PFSK-1 (cell line): ENCODE data around the gene PTPRN2.

ENCODE experiments used
- FOXP2 ChIP-seq: optimal IDR thresholded peaks from 2 replicates; pipeline ENCODE3; 2011; ENCODE audit warnings: borderline replicate concordance, control low read depth, inconsistent platforms; ENCODE audit not compliant: insufficient read depth; ENCODE audit errors: extremely low read length, extremely low read depth
- POLR2AphosphoS5 ChIP-seq: IDR thresholded peaks from 2 replicates; pipeline ENCODE4 v1.6.1; 2012; ENCODE audit warnings: low read depth, mild to moderate bottlenecking, control low read depth, low read length, moderate library complexity
- REST ChIP-seq, 2 experiments: IDR thresholded peaks; 2 replicates each; pipeline versions ENCODE4 v1.6.1 to v1.8.0; 2011 to 2012; ENCODE audit warnings: low read depth in 2 of 2, low read length in 2 of 2, control low read depth in 1 of 2, inconsistent platforms in 1 of 2, mild to moderate bottlenecking in 1 of 2, moderate library complexity in 1 of 2; ENCODE audit not compliant: insufficient read depth in 1 of 2
- SIN3A ChIP-seq: IDR thresholded peaks from 2 replicates; pipeline ENCODE4 v1.6.1; 2012; ENCODE audit warnings: mild to moderate bottlenecking, low read length, moderate library complexity, borderline replicate concordance; ENCODE audit not compliant: insufficient read depth
- TAF1 ChIP-seq: IDR thresholded peaks from 2 replicates; pipeline ENCODE4 v1.6.1; 2012; ENCODE audit warnings: low read length, control low read depth, borderline replicate concordance; ENCODE audit not compliant: insufficient read depth

Gene PTPRN2

GRCh38 chr7:157825325-157825724, 762.3 kb downstream of the PTPRN2 start:
- no peak for TF ChIP-seq POLR2AphosphoS5
- no peak for TF ChIP-seq SIN3A
- no peak for TF ChIP-seq TAF1
- TF ChIP-seq REST (IDR thresholded peaks at IDR 0.05; ENCODE audit: insufficient read depth in 1 of 2, low read depth in 2 of 2, low read length in 2 of 2): no peak
- TF ChIP-seq FOXP2: no peak

DNA sequence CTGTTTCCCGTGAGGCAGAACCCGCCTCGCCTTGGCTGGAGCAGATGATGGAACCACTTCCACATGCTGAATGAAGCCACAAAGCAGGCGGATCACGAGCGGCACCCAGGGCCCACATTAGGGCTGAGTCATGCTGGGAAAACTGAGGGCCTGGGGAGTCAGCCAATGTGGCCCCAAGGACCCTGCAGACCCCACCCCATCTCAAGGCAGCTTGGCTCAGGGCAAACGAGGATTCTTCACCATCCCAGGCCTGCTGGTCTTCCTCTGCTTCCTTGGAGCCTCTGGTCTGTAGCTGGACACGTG, 762.9 kb downstream of the PTPRN2 start:
- no peak for TF ChIP-seq FOXP2
- no peak for TF ChIP-seq SIN3A
- TF ChIP-seq POLR2AphosphoS5: no peak
- TF ChIP-seq TAF1: no peak
- TF ChIP-seq REST (IDR thresholded peaks at IDR 0.05; ENCODE audit: insufficient read depth in 1 of 2, low read depth in 2 of 2, low read length in 2 of 2): no peak

- TF ChIP-seq FOXP2 (no peak), TAF1 (no peak), POLR2AphosphoS5 (no peak), REST (IDR thresholded peaks at IDR 0.05; ENCODE audit: insufficient read depth in 1 of 2, low read depth in 2 of 2, low read length in 2 of 2) (no peak), SIN3A (no peak)
Observed at GRCh38 chr7:157824011-157824818, 763.4 kb downstream of the PTPRN2 start.

- TF ChIP-seq POLR2AphosphoS5: no peak
- TF ChIP-seq REST (IDR thresholded peaks at IDR 0.05; ENCODE audit: insufficient read depth in 1 of 2, low read depth in 2 of 2, low read length in 2 of 2): no peak
Observed at GRCh38 chr7:157822688-157823031, 765.0 kb downstream of the PTPRN2 start.

- no peak for TF ChIP-seq SIN3A
- no peak for TF ChIP-seq TAF1
- no peak for TF ChIP-seq FOXP2
- no peak for TF ChIP-seq REST (IDR thresholded peaks at IDR 0.05; ENCODE audit: insufficient read depth in 1 of 2, low read depth in 2 of 2, low read length in 2 of 2)
- TF ChIP-seq POLR2AphosphoS5: no peak
Observed at GRCh38 chr7:157821959-157822687, 765.5 kb downstream of the PTPRN2 start.
